HepG2 (cell line): ENCODE results near the gene PRXL2B. TPM values are rescaled to one million over a fixed set of nuclear protein-coding genes. Genes with fewer than 3 reads are reported as not detected.

ENCODE experiments used
- GABPB1 ChIP-seq: IDR thresholded peaks from 2 replicates; pipeline ENCODE4 v1.6.1; 2016; ENCODE audit warnings: mild to moderate bottlenecking, missing genetic modification reagents, moderate library complexity, missing compliant biosample characterization
- POLR2AphosphoS5 ChIP-seq: IDR thresholded peaks from 2 replicates; pipeline ENCODE4 v1.6.1; 2012; ENCODE audit warnings: low read depth, low read length
- polyA plus RNA-seq, 8 experiments: library from polyadenylated mRNA; depleted of rRNA in 3 of 8; stranded (reverse) in 7 of 8; unstranded in 1 of 8; fragments of >200 nt; fragmentation: Illumina TruSeq in 4 of 8; extraction: Trizol in 4 of 8; gene quantifications; 2 replicates each; pipeline versions ENCODE4 v1.2.1 to v1.2.3, GENCODE V29; 2011 to 2016; ENCODE audit warnings: low read depth in 4 of 8, missing spikeins in 1 of 8, mixed read lengths in 1 of 8; ENCODE audit not compliant: insufficient read depth in 1 of 8
- total RNA-seq, 5 experiments: library from RNA; depleted of rRNA; stranded (reverse); fragments of >200 nt; fragmentation: Illumina TruSeq; extraction: Trizol; gene quantifications; 2 replicates each; pipeline ENCODE4 v1.2.3, GENCODE V29; 2016; ENCODE audit warnings: low read depth in 1 of 5
- TF ChIP-seq, protein P1 (sequence below), 2 experiments: fragments of 450-650 bp in 1 of 2; sonication (generic) in 1 of 2; formaldehyde crosslinking in 1 of 2; IDR thresholded peaks; 2 replicates each; pipeline versions ENCODE4 v1.6.1 to v1.8.0; 2016 to 2022; ENCODE audit warnings: antibody characterized with exemption in 1 of 2, mild to moderate bottlenecking in 1 of 2, missing genetic modification reagents in 1 of 2
- TF ChIP-seq, protein P2 (sequence below): sonication (generic); formaldehyde crosslinking; IDR thresholded peaks from one replicate; pipeline ENCODE4 v1.5.1; 2020; ENCODE audit warnings: mild to moderate bottlenecking, missing genetic modification reagents; ENCODE audit errors: not compliant biosample characterization
- TF ChIP-seq, protein P3 (sequence below): sonication (generic); formaldehyde crosslinking; IDR thresholded peaks from 2 replicates; pipeline ENCODE4 v1.8.1; 2023; ENCODE audit warnings: mild to moderate bottlenecking, missing genetic modification reagents
- TF ChIP-seq, protein P4 (sequence below): sonication (generic); formaldehyde crosslinking; IDR thresholded peaks from 2 replicates; pipeline ENCODE4 v1.8.0; 2022; ENCODE audit warnings: mild to moderate bottlenecking, missing genetic modification reagents, moderate library complexity

The PRXL2B gene
- total and polyA plus RNA-seq, 2 of the 13 experiments (the other 11 are each of a cell fraction or from before 2014, with no cell fraction given): 16.8 to 22.1 TPM

DNA sequence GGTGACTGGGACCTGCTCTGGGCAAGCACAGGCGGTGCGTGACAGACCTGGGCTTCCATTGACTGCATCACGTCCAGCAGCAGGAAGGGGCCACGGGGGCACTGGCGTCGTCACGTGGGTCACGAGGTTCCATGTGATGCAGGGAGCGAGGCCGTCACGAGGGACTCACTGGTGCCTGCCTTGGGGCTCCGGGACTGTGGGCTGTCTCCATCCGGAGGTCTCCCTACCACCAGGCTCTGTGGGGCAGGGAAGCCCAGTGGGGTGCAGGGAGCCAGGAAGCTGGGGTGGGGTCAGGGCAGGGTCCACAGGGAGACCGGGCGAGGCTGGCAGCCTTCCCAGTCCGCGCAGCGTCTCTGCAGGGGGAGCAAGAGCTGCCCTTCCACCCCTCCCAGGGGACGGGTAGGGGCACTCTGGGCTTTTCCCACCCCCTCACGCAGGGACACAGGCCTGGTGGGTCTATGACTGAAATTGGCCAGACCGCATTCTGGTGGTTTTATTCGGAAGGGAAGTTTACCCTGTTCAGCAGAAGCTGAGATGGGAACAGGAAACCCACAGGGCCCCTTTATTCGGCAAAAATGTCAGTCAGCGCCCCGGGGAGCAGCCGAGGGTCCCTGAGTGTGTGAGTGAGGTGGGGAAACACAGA, 30.8 kb upstream of the PRXL2B start (continued):
- TF ChIP-seq, protein P1, sequence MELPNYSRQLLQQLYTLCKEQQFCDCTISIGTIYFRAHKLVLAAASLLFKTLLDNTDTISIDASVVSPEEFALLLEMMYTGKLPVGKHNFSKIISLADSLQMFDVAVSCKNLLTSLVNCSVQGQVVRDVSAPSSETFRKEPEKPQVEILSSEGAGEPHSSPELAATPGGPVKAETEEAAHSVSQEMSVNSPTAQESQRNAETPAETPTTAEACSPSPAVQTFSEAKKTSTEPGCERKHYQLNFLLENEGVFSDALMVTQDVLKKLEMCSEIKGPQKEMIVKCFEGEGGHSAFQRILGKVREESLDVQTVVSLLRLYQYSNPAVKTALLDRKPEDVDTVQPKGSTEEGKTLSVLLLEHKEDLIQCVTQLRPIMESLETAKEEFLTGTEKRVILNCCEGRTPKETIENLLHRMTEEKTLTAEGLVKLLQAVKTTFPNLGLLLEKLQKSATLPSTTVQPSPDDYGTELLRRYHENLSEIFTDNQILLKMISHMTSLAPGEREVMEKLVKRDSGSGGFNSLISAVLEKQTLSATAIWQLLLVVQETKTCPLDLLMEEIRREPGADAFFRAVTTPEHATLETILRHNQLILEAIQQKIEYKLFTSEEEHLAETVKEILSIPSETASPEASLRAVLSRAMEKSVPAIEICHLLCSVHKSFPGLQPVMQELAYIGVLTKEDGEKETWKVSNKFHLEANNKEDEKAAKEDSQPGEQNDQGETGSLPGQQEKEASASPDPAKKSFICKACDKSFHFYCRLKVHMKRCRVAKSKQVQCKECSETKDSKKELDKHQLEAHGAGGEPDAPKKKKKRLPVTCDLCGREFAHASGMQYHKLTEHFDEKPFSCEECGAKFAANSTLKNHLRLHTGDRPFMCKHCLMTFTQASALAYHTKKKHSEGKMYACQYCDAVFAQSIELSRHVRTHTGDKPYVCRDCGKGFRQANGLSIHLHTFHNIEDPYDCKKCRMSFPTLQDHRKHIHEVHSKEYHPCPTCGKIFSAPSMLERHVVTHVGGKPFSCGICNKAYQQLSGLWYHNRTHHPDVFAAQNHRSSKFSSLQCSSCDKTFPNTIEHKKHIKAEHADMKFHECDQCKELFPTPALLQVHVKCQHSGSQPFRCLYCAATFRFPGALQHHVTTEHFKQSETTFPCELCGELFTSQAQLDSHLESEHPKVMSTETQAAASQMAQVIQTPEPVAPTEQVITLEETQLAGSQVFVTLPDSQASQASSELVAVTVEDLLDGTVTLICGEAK (IDR thresholded peaks at IDR 0.05): no peak
- TF ChIP-seq, protein P1 (CRISPR knock-in tag; IDR thresholded peaks at IDR 0.05): peak; percentile 71; the same call in 1 of the 2 replicates
- TF ChIP-seq, protein P2, sequence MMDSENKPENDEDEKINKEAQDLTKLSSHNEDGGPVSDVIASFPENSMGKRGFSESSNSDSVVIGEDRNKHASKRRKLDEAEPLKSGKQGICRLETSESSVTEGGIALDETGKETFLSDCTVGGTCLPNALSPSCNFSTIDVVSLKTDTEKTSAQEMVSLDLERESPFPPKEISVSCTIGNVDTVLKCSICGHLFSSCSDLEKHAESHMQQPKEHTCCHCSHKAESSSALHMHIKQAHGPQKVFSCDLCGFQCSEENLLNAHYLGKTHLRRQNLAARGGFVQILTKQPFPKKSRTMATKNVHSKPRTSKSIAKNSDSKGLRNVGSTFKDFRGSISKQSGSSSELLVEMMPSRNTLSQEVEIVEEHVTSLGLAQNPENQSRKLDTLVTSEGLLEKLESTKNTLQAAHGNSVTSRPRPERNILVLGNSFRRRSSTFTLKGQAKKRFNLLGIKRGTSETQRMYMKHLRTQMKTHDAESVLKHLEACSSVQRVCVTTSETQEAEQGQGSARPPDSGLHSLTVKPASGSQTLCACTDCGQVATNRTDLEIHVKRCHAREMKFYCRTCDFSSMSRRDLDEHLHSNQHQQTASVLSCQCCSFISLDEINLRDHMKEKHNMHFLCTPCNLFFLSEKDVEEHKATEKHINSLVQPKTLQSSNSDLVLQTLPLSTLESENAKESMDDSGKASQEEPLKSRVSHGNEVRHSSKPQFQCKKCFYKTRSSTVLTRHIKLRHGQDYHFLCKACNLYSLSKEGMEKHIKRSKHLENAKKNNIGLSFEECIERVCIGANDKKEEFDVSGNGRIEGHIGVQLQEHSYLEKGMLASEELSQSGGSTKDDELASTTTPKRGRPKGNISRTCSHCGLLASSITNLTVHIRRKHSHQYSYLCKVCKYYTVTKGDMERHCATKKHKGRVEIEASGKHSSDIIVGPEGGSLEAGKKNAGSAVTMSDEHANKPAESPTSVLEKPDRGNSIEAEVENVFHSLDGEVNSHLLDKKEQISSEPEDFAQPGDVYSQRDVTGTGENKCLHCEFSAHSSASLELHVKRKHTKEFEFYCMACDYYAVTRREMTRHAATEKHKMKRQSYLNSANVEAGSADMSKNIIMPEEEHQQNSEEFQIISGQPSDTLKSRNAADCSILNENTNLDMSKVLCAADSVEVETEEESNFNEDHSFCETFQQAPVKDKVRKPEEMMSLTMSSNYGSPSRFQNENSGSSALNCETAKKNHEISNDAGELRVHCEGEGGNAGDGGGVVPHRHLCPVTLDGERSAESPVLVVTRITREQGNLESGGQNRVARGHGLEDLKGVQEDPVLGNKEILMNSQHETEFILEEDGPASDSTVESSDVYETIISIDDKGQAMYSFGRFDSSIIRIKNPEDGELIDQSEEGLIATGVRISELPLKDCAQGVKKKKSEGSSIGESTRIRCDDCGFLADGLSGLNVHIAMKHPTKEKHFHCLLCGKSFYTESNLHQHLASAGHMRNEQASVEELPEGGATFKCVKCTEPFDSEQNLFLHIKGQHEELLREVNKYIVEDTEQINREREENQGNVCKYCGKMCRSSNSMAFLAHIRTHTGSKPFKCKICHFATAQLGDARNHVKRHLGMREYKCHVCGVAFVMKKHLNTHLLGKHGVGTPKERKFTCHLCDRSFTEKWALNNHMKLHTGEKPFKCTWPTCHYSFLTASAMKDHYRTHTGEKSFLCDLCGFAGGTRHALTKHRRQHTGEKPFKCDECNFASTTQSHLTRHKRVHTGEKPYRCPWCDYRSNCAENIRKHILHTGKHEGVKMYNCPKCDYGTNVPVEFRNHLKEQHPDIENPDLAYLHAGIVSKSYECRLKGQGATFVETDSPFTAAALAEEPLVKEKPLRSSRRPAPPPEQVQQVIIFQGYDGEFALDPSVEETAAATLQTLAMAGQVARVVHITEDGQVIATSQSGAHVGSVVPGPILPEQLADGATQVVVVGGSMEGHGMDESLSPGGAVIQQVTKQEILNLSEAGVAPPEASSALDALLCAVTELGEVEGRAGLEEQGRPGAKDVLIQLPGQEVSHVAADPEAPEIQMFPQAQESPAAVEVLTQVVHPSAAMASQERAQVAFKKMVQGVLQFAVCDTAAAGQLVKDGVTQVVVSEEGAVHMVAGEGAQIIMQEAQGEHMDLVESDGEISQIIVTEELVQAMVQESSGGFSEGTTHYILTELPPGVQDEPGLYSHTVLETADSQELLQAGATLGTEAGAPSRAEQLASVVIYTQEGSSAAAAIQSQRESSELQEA (CRISPR knock-in tag): peak; percentile 27
- TF ChIP-seq, protein P3, sequence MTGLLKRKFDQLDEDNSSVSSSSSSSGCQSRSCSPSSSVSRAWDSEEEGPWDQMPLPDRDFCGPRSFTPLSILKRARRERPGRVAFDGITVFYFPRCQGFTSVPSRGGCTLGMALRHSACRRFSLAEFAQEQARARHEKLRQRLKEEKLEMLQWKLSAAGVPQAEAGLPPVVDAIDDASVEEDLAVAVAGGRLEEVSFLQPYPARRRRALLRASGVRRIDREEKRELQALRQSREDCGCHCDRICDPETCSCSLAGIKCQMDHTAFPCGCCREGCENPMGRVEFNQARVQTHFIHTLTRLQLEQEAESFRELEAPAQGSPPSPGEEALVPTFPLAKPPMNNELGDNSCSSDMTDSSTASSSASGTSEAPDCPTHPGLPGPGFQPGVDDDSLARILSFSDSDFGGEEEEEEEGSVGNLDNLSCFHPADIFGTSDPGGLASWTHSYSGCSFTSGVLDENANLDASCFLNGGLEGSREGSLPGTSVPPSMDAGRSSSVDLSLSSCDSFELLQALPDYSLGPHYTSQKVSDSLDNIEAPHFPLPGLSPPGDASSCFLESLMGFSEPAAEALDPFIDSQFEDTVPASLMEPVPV: peak; percentile 16; the same call in 1 of the 2 replicates
- TF ChIP-seq, protein P4, sequence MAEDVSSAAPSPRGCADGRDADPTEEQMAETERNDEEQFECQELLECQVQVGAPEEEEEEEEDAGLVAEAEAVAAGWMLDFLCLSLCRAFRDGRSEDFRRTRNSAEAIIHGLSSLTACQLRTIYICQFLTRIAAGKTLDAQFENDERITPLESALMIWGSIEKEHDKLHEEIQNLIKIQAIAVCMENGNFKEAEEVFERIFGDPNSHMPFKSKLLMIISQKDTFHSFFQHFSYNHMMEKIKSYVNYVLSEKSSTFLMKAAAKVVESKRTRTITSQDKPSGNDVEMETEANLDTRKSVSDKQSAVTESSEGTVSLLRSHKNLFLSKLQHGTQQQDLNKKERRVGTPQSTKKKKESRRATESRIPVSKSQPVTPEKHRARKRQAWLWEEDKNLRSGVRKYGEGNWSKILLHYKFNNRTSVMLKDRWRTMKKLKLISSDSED (CRISPR knock-in tag): 0 out of 2 replicates have a peak, but pooled peaks have one; percentile 39
- TF ChIP-seq GABPB1 (CRISPR knock-in tag) (peak; percentile 87), POLR2AphosphoS5 (peak; percentile 21; the same call in 1 of the 2 replicates)
